CMK (cell line): ENCODE measurements around the gene PI16.
A peak's percentile ranks its signal among the peaks of the same experiment; 100 is the strongest.

Experiments
- DNase-seq: peaks from one replicate; pipeline ENCODE4 v3.0.0-alpha.2; 2010; ENCODE audit warnings: low read depth

The PI16 gene

GRCh38 chr6:37004044-37004980 lies 49.8 kb downstream of the PI16 start:
- no peak for DNase-seq

GRCh38 chr6:37005061-37005810 lies 50.7 kb downstream of the PI16 start, which contains the start of gene FGD2:
Gene FGD2 (plus strand): TSS chr6:37005655. CDS start chr6:37005818, 163 bp downstream.
- peak; percentile 34 for DNase-seq

- DNase-seq = no peak
These were observed 51.5 kb downstream of the PI16 start for GRCh38 chr6:37005827-37006567.

- DNase-seq = no peak
These were observed 52.3 kb downstream of the PI16 start for GRCh38 chr6:37006793-37007339.

DNA sequence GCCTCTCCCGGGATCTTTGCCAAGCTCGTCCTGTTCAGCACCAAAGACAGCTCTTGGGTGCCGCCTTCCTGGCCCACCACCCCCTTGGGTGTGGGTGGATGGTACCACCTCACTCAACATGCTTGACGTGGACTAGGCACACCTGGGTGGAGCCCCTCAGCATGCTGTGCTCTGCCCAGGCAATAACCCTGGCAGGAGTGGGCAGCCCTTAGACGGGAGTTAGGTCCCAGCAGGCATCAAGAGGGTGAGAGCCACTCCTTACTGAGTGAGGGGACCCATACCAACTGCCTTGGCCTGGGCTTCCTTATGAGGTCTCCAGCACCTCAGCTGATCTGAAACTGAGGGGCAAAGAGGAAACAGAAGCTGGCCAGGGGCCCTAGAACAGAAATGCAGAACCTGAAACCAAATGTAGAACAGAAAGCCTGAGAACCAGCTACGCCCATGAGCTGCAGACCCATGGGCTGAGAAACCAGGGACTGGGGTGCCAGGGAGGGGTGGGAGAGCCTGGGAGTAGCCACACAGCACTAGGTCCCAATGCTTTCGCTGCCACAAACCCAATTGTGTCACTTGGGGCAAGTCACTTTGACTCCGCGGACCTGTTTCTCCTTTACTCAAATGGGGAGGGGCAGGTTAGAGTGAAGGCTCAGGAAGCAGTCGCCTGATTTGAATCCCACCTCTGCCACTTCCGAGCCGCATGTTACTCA lies 53.0 kb downstream of the PI16 start:
- no peak for DNase-seq

DNA sequence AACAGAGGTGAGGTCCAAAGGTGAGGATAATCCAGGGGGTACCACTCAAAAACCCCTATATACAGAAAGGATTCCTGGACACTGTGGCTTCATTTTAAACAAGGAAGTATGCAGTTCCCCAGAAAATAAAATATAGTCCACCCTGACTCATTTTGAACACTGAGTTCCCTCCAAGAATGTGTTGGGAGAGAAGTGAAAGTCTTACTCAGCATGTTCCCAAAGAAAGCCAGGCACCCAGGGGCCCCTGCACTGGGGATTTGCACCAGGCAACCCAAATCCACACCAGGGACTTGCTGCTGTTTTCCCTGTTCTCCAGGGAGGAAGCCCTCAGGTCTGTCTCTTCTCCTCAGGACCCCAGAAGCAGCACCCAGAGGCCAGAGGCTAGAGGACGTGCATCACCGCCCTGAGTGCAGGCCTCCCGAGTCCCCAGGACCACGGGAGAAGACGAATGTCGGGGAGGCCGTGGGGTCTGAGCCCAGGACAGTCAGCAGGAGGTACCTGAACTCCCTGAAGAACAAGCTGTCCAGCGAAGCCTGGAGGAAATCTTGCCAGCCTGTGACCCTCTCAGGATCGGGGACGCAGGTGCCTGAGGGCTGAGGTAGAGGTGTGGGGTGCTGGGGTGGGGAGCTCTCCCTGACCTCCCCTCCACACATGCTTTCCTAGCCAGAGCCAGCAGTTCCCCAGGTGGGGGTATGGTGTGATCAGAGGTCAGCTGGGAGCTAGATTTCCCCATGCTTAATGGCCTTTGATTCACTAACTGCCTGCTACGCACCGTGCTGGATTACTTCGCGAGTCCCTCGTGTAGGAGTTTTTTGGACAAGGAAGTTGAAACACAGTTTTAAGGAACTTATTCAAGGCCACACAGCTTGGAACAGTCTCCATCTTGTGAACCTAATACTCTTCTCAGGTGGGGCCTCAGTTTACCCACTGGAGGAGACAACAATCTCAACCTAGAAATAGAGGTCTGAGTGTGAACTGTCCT lies 54.2 kb downstream of the PI16 start:
- no peak for DNase-seq

DNA sequence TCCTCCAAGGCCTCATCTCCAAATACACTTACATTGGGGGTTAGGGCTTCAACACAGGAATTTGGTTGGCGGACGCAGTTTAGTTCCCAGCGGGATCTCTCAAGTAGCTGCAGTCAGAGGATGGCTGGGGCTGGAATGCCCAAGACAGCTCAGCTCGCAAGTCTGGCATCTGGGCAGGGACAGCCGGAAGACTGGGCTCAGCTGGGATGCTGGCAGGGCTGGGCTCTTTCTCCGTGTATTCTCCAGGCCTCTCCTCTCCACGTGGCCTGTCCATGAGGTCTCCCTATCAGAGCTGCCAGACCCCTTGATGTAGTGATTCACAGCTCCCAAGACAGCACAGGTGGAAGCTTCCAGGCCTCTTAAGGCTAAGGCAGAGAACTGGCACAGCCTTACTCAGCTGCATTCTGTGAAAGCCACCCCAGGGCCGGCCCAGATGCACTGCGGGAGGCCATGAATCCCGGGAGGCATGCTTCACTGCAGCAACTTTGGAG lies 55.9 kb downstream of the PI16 start:
- DNase-seq = no peak

DNA sequence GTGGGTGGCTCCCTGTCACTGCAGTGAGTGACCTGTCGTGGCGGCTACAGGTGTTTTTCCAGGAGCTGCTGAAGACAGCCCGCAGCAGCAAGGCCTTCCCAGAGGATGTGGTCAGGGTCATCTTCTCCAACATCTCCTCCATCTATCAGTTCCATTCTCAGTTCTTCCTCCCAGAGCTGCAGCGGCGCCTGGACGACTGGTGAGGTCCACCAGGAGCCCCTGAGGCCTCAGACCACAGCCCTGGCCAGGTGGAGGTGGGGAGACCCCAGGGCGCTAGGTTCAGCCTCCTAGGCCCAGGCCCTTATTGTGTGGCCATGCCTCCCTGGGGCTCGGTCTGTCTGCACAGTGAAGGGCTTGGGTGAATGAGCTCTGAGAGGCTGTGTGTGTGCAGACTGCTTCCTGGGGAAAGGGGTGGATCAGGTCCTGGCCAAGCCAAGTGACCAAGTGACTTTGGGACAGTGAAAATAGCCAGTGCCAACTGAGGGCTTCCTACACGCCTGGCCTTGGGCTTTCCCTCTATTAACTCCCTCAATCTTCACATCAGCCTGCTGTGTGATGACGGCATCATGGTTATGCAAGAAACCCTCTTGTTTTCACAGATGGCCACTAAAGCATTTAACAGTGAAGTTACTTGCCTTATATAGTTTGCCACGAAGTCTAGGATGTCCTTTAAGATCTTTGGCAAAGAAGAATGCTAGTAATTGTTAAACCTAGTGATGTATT lies 57.3 kb downstream of the PI16 start:
- DNase-seq = no peak

DNA sequence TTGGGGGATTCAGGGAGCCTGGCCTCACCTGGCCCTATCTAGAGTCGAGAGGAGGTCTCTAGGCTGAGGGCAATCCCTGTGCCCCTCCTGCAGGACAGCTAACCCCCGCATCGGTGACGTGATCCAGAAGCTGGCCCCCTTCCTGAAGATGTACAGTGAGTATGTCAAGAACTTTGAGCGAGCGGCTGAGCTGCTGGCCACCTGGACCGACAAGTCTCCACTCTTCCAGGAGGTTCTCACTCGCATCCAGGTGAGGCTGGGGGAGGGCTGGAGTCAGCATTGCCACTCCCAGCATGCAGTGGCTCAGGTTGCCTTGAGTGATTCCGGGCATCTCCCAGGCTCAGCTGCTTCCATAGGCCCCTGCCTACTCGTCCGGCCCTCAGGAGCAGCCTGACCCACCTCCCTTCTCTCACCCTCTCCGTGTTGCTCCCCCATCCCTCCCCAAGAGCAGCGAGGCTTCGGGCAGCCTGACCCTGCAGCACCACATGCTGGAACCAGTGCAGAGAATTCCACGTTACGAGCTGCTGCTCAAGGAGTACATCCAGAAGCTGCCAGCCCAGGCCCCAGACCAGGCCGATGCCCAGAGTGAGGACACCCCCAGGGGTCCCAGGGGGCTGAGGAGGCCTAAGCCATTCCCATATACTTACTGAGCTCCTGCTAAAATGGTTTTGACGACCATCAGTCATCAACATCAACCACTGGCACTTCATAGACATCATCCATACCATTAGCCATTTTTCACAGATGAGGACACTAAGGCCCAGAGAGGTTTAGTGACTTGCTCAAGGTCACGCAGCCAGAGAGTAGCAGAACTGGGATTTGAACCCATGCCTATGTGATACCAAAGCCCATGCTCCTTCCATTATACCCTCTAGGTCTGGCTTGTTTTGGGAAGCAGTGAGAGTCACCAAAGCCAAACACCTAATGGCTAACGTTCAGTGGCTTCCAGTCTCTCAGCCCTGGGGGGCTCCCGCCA lies 59.3 kb downstream of the PI16 start:
- no peak for DNase-seq
